ENCODE measurements around the gene RRM2. TPM values are rescaled to one million over a fixed set of nuclear protein-coding genes. Genes with fewer than 3 reads are reported as not detected.
"Not testable (repeated sequence)": the region's sequence is repeated elsewhere in the genome, so short reads cannot be mapped to it uniquely, and the experiment has no call there.

Gene RRM2
- total RNA-seq, 4 donors from 2014 or later, result 1.7 to 4.6 TPM; not detected in 2

- H3K27ac ChIP-seq (replicated peaks in 1 of 4), result no peak overlapping the region
- H3K4me1 ChIP-seq, result peaks cover 0 to 13% (median 11%) of the 10 kb centered on the region in 4 donors
- 96% methylated on average over 10 of the region's 10 CpGs for WGBS
- H3K36me3 ChIP-seq, result no peaks in the 10 kb centered on the region
- no peak overlapping the region for H3K4me3 ChIP-seq
- intact Hi-C loops (cut with DNase I), result loop anchor here (2.0 to 10.0 kb wide), 2 partner anchors 22 to 282 kb away; no protein-coding TSS in a partner anchor
- TF ChIP-seq POLR2AphosphoS5 (IDR thresholded peaks at IDR 0.05) (no peak), POLR2A (IDR thresholded peaks at IDR 0.05; ENCODE audit: low read depth) (no peak), CTCF (IDR thresholded peaks at IDR 0.05) (no peak), EP300 (IDR thresholded peaks at IDR 0.05) (no peak)
- DNase-seq (ENCODE audit: extremely low spot score), result no peak
- no peaks in the 10 kb centered on the region for H3K9me3 ChIP-seq
- peaks cover 0 to 25% (median 0%) of the 10 kb centered on the region in 4 donors for H3K27me3 ChIP-seq
Measured at GRCh38 chr2:10096641-10097040, 25.9 kb upstream of the RRM2 start.

- H3K9me3 ChIP-seq, result no peaks in the 10 kb centered on the region
- peaks cover 0 to 13% (median 10%) of the 10 kb centered on the region in 4 donors for H3K4me1 ChIP-seq
- DNase-seq (ENCODE audit: extremely low spot score), result no peak
- no peak overlapping the region for H3K4me3 ChIP-seq
- H3K27me3 ChIP-seq, result peaks cover 0 to 18% (median 0%) of the 10 kb centered on the region in 4 donors
- 32% methylated on average over 16 of the region's 16 CpGs for WGBS
- H3K27ac ChIP-seq (replicated peaks in 1 of 4), result no peak overlapping the region
- no peaks in the 10 kb centered on the region for H3K36me3 ChIP-seq
- intact Hi-C loops (cut with DNase I), result loop anchor here (2.0 to 10.0 kb wide), 2 partner anchors 23 to 283 kb away; no protein-coding TSS in a partner anchor
- TF ChIP-seq EP300 (IDR thresholded peaks at IDR 0.05) (no peak), POLR2AphosphoS5 (IDR thresholded peaks at IDR 0.05) (peak in 1 of 2 donors; percentile 40), CTCF (IDR thresholded peaks at IDR 0.05) (peak in 2 of 3 experiments; percentile 86 to 90), POLR2A (IDR thresholded peaks at IDR 0.05; ENCODE audit: low read depth) (no peak)
Measured at GRCh38 chr2:10097352-10098148, 25.0 kb upstream of the RRM2 start.

- TF ChIP-seq POLR2AphosphoS5 (IDR thresholded peaks at IDR 0.05), result no peak
- TF ChIP-seq CTCF (IDR thresholded peaks at IDR 0.05), result no peak
- TF ChIP-seq EP300 (IDR thresholded peaks at IDR 0.05), result no peak
- TF ChIP-seq POLR2A (IDR thresholded peaks at IDR 0.05; ENCODE audit: low read depth), result no peak
- Histone ChIP-seq H3K9me3 (no peaks in the 10 kb centered on the region), H3K27me3 (no peaks in the 10 kb centered on the region), H3K4me1 (peaks cover 0 to 13% (median 10%) of the 10 kb centered on the region in 4 donors), H3K36me3 (no peaks in the 10 kb centered on the region), H3K27ac (replicated peaks in 1 of 4) (no peak overlapping the region), H3K4me3 (no peak overlapping the region)
- DNase-seq (ENCODE audit: extremely low spot score), result no peak
- intact Hi-C loops (cut with DNase I), result no loop called here
- WGBS, result 70% methylated on average over 7 of the region's 7 CpGs
Measured at GRCh38 chr2:10101491-10101890, 21.0 kb upstream of the RRM2 start.

GRCh38 chr2:10103179-10103578 is 19.4 kb upstream of the RRM2 start:
- DNase-seq (ENCODE audit: extremely low spot score), result no peak
- Histone ChIP-seq H3K9me3 (no peaks in the 10 kb centered on the region), H3K36me3 (no peaks in the 10 kb centered on the region), H3K27ac (replicated peaks in 1 of 4) (no peak overlapping the region), H3K4me1 (peaks cover 0 to 5% (median 0%) of the 10 kb centered on the region in 4 donors), H3K27me3 (no peaks in the 10 kb centered on the region), H3K4me3 (no peak overlapping the region)
- intact Hi-C loops (cut with DNase I), result no loop called here
- WGBS, result 87% methylated on average over 4 of the region's 6 CpGs
- TF ChIP-seq EP300 (IDR thresholded peaks at IDR 0.05), result no peak
- no peak for TF ChIP-seq POLR2A (IDR thresholded peaks at IDR 0.05; ENCODE audit: low read depth)
- TF ChIP-seq POLR2AphosphoS5 (IDR thresholded peaks at IDR 0.05), result no peak
- TF ChIP-seq CTCF (IDR thresholded peaks at IDR 0.05), result no peak

- DNase-seq (ENCODE audit: extremely low spot score); H3K27ac ChIP-seq (replicated peaks in 1 of 4); H3K4me3 ChIP-seq; H3K4me1 ChIP-seq; H3K36me3 ChIP-seq; H3K9me3 ChIP-seq; intact Hi-C loops (cut with DNase I); H3K27me3 ChIP-seq: not testable (repeated sequence)
Measured at GRCh38 chr2:10104906-10105305, 17.6 kb upstream of the RRM2 start.
